ENCODE measurements around the gene UBE2J2.

DNA sequence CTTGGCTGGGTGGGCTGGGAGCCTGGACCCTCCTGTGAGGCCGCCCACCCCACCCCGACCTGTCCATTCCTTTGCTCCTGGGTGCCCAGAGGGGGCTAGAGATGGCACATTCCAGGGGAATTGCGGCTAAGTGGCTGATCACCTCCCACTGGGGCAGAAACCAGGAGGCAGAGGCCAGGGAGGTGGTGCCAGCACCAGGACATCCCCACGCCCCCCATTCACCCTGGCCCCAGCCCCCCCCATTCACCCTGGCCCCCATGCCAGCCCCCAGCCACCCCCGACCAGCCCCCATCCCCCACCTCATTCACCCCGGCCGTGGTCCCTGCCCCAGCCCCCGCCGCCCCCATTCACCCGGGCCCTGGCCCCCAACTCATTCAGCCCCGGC, 33.3 kb downstream of the UBE2J2 start:
- TF ChIP-seq CTCF (IDR thresholded peaks at IDR 0.05; ENCODE audit: poor library complexity, severe bottlenecking) (no peak), EZH2 (IDR thresholded peaks at IDR 0.05; ENCODE audit: borderline replicate concordance, insufficient read depth, low read length, poor library complexity, severe bottlenecking) (no peak), REST (IDR thresholded peaks at IDR 0.05; ENCODE audit: borderline replicate concordance) (no peak)

Measured in neural cell (in vitro differentiated cells).